Ishikawa (cell line): ENCODE measurements around the gene ADGRG6.

Experiments
- CEBPB ChIP-seq: IDR thresholded peaks from 2 replicates; pipeline ENCODE4 v1.6.1; 2012
- CREB1 ChIP-seq: IDR thresholded peaks from 2 replicates; pipeline ENCODE4 v1.6.1; 2012; ENCODE audit warnings: low read depth
- EGR1 ChIP-seq: IDR thresholded peaks from 2 replicates; pipeline ENCODE4 v1.6.1; 2012
- EP300 ChIP-seq: IDR thresholded peaks from 2 replicates; pipeline ENCODE4 v1.6.1; 2012; ENCODE audit warnings: borderline replicate concordance
- FOXM1 ChIP-seq: IDR thresholded peaks from 2 replicates; pipeline ENCODE4 v1.6.1; 2012; ENCODE audit warnings: low read depth, borderline replicate concordance
- NFIC ChIP-seq: IDR thresholded peaks from 2 replicates; pipeline ENCODE4 v1.6.1; 2012
- RAD21 ChIP-seq: IDR thresholded peaks from 2 replicates; pipeline ENCODE4 v1.6.1; 2012; ENCODE audit warnings: low read depth
- TAF1 ChIP-seq: IDR thresholded peaks from 2 replicates; pipeline ENCODE4 v1.6.1; 2012; ENCODE audit warnings: low read depth, mild to moderate bottlenecking
- TCF12 ChIP-seq: IDR thresholded peaks from 2 replicates; pipeline ENCODE4 v1.6.1; 2012; ENCODE audit warnings: low read depth
- TEAD4 ChIP-seq: IDR thresholded peaks from 2 replicates; pipeline ENCODE4 v1.6.1; 2012
- YY1 ChIP-seq: IDR thresholded peaks from 2 replicates; pipeline ENCODE4 v1.6.1; 2012; ENCODE audit warnings: low read depth
- ZBTB7A ChIP-seq: IDR thresholded peaks from 2 replicates; pipeline ENCODE4 v1.6.1; 2012; ENCODE audit warnings: low read depth
- TF ChIP-seq, protein P1 (sequence below): IDR thresholded peaks from 2 replicates; pipeline ENCODE4 v1.6.1; 2012
- TF ChIP-seq, protein P2 (sequence below): IDR thresholded peaks from 2 replicates; pipeline ENCODE4 v1.6.1; 2012; ENCODE audit warnings: low read depth, mild to moderate bottlenecking
- TF ChIP-seq, protein P3 (sequence below): IDR thresholded peaks from 2 replicates; pipeline ENCODE4 v1.6.1; 2012

ADGRG6 gene

DNA sequence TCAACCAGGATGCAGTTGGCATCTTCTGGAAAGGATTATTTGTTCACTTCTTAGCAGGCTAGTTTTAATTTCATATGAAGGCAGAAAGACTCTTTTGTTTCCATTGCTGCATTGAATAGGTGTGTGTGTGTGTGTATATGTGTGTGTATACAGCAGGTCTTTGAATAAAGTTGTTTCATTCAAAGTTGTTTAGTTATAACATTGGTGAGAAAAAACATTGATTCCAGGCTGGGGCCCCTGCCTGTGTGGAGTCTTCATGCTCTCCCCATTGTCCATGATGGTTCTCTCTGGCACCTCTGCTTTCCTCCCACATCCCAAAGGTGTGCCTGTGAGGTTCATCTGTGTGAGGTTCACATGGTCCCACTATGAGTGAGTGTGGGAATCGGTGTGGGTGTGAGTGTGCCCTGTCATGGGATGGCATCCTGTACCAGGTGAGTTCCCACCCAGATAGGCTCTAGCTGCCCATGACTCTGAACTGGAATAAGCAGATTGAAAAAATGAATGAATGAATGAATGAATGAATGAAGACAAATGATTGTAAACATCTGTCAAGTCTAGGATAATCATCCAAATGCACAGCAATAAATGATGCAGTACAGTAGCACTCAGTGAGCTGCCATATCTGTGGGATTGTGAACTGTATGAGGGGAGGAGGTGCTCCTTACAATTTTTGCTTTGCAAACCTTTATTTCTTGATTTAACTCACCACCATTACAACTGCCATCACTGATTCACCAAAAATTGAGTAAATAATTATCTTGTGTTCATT is 156.0 kb downstream of the ADGRG6 start:
- TF ChIP-seq, protein P1, sequence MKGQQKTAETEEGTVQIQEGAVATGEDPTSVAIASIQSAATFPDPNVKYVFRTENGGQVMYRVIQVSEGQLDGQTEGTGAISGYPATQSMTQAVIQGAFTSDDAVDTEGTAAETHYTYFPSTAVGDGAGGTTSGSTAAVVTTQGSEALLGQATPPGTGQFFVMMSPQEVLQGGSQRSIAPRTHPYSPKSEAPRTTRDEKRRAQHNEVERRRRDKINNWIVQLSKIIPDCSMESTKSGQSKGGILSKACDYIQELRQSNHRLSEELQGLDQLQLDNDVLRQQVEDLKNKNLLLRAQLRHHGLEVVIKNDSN = no peak
- TF ChIP-seq ZBTB7A = no peak
- TF ChIP-seq CREB1 = no peak
- TF ChIP-seq RAD21 = no peak
- TF ChIP-seq YY1 = no peak
- no peak for TF ChIP-seq FOXM1
- TF ChIP-seq CEBPB = no peak
- TF ChIP-seq EGR1 = no peak
- no peak for TF ChIP-seq TEAD4
- TF ChIP-seq, protein P2, sequence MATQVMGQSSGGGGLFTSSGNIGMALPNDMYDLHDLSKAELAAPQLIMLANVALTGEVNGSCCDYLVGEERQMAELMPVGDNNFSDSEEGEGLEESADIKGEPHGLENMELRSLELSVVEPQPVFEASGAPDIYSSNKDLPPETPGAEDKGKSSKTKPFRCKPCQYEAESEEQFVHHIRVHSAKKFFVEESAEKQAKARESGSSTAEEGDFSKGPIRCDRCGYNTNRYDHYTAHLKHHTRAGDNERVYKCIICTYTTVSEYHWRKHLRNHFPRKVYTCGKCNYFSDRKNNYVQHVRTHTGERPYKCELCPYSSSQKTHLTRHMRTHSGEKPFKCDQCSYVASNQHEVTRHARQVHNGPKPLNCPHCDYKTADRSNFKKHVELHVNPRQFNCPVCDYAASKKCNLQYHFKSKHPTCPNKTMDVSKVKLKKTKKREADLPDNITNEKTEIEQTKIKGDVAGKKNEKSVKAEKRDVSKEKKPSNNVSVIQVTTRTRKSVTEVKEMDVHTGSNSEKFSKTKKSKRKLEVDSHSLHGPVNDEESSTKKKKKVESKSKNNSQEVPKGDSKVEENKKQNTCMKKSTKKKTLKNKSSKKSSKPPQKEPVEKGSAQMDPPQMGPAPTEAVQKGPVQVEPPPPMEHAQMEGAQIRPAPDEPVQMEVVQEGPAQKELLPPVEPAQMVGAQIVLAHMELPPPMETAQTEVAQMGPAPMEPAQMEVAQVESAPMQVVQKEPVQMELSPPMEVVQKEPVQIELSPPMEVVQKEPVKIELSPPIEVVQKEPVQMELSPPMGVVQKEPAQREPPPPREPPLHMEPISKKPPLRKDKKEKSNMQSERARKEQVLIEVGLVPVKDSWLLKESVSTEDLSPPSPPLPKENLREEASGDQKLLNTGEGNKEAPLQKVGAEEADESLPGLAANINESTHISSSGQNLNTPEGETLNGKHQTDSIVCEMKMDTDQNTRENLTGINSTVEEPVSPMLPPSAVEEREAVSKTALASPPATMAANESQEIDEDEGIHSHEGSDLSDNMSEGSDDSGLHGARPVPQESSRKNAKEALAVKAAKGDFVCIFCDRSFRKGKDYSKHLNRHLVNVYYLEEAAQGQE = no peak
- TF ChIP-seq, protein P3, sequence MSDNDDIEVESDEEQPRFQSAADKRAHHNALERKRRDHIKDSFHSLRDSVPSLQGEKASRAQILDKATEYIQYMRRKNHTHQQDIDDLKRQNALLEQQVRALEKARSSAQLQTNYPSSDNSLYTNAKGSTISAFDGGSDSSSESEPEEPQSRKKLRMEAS = no peak
- no peak for TF ChIP-seq TAF1
- TF ChIP-seq EP300 = no peak
- no peak for TF ChIP-seq NFIC
- no peak for TF ChIP-seq TCF12

DNA sequence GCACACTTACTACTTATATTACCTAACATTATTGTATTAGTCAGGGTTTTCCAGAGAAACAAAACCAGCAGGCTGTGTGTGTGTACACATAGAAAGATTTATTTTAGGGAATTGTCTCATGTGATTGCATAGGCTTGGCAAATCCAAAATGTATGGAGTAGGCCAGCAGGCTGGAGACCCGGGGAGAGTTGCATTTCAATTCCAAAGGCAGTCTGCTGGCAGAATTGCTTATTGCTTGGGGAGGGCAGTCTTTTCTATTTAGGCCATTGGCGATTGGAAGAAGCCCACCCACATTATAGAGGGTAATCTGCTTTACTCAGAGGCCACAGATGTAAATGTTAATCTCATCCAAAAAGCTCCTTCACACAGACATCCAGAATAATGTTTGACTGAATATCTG is 157.0 kb downstream of the ADGRG6 start:
- TF ChIP-seq TEAD4 (no peak), YY1 (no peak), NFIC (no peak), EGR1 (no peak), CREB1 (no peak), EP300 (no peak), RAD21 (no peak), ZBTB7A (no peak), TAF1 (no peak), FOXM1 (no peak), CEBPB (no peak), TCF12 (no peak)
- TF ChIP-seq, protein P3 = no peak
- TF ChIP-seq, protein P2 = no peak
- TF ChIP-seq, protein P1 = no peak

DNA sequence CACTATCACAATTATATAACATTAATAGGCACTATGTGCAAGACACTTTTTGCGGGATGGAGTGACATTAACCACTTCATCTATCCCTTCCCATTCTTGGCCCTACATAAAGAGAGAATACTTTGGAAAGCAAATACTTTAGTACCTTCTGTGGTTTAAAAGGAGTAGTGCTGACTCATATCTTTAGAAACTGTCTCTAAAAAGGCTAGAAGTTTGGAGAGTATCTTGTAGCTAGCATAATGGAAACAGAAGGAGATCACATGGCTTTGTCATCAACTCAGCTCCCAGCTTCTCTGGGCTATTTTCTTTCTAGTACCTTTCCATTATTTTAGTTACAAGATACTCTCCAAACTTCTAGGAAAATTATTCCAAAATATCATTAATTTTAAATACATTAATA is 157.5 kb downstream of the ADGRG6 start:
- TF ChIP-seq, protein P1 = no peak
- TF ChIP-seq ZBTB7A (no peak), TEAD4 (no peak), RAD21 (no peak), TCF12 (no peak), EP300 (no peak), EGR1 (no peak), TAF1 (no peak), CEBPB (no peak), YY1 (no peak), FOXM1 (no peak), CREB1 (no peak), NFIC (no peak)
- TF ChIP-seq, protein P3 = no peak
- TF ChIP-seq, protein P2 = no peak
